ENCODE measurements around the gene GPX2. TPM values are rescaled to one million over a fixed set of nuclear protein-coding genes. Genes with fewer than 3 reads are reported as not detected.

The GPX2 gene
- total RNA-seq, 4 donors from 2014 or later = 4.0 TPM; not detected in 3

DNA sequence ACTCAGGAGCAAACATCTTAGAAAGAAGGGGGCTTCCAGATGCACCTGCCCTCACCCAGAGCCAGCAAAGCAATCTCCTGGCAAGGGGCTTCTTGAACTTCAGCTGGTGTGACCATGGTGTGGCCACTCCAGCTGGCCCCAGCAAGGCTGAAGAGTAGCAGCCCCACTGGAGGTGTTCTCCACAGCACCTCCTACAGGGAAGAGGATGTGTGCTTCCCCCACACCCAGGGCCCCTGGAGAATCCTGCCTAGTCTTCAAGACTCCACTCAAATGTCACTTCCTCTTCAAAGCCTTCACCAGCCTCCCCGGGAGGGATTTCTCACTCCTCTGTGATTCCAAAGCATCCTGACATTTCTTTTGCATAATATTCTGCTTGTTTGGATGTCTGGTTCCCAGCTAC, 21.1 kb upstream of the GPX2 start:
- DNase-seq = no peak
- intact Hi-C loops (cut with DNase I) = no loop called here
- TF ChIP-seq, protein P1, sequence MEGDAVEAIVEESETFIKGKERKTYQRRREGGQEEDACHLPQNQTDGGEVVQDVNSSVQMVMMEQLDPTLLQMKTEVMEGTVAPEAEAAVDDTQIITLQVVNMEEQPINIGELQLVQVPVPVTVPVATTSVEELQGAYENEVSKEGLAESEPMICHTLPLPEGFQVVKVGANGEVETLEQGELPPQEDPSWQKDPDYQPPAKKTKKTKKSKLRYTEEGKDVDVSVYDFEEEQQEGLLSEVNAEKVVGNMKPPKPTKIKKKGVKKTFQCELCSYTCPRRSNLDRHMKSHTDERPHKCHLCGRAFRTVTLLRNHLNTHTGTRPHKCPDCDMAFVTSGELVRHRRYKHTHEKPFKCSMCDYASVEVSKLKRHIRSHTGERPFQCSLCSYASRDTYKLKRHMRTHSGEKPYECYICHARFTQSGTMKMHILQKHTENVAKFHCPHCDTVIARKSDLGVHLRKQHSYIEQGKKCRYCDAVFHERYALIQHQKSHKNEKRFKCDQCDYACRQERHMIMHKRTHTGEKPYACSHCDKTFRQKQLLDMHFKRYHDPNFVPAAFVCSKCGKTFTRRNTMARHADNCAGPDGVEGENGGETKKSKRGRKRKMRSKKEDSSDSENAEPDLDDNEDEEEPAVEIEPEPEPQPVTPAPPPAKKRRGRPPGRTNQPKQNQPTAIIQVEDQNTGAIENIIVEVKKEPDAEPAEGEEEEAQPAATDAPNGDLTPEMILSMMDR (IDR thresholded peaks at IDR 0.05) = no peak
- no peak for TF ChIP-seq POLR2A (IDR thresholded peaks at IDR 0.05)
- Histone ChIP-seq H3K36me3 (no peaks in the 10 kb centered on the region), H3K4me1 (peaks cover 16 to 22% of the 10 kb centered on the region in 2 donors), H3K9me3 (no peaks in the 10 kb centered on the region), H3K27ac (no peak overlapping the region), H3K27me3 (no peaks in the 10 kb centered on the region), H3K4me3 (replicated peaks in 1 of 3) (no peak overlapping the region)
- WGBS, 2 donors = 52 to 73% methylated on average over 1 of the region's 1 CpG

DNA sequence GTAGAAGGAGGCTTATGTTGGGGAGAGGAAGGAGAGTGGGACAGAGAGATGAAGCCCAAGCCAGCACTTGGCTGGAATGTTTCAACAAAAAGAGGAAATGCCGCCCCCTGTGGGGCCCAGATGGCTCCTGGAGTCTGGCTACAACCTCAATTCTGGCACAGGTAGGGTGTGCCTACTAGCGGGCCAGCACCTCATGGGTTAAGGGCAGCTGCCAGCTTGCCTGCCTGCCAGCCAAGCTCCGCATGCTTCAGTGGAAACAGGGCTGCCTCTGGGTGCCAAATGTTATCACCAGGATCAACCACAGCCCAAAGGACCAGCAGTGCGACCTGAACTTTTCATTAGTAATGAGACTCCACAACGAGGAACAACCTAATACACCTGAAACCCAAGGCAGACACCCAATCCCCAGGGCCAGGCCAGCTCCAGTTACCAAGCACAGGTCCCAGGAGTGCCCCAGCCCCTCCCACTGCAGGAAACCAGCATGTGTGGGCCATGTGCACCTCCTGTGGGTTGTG, 18.3 kb upstream of the GPX2 start:
- no peak overlapping the region for H3K27ac ChIP-seq
- peak; percentile 54 to 60 for DNase-seq
- 24 to 28% methylated on average over 5 of the region's 5 CpGs for WGBS, 2 donors
- no peak for TF ChIP-seq POLR2A (IDR thresholded peaks at IDR 0.05)
- TF ChIP-seq, protein P1 (IDR thresholded peaks at IDR 0.05) = no peak
- H3K4me1 ChIP-seq = peaks cover 9% of the 10 kb centered on the region in 2 donors
- intact Hi-C loops (cut with DNase I) = no loop called here
- H3K36me3 ChIP-seq = no peaks in the 10 kb centered on the region
- H3K27me3 ChIP-seq = no peaks in the 10 kb centered on the region
- H3K4me3 ChIP-seq (replicated peaks in 1 of 3) = no peak overlapping the region
- no peaks in the 10 kb centered on the region for H3K9me3 ChIP-seq

- WGBS, 2 donors = 94 to 96% methylated on average over 5 of the region's 5 CpGs
- H3K4me1 ChIP-seq = peaks cover 9 to 17% of the 10 kb centered on the region in 2 donors
- H3K4me3 ChIP-seq (replicated peaks in 1 of 3) = no peak overlapping the region
- TF ChIP-seq, protein P1 (IDR thresholded peaks at IDR 0.05) = no peak
- TF ChIP-seq POLR2A (IDR thresholded peaks at IDR 0.05) = no peak
- H3K27me3 ChIP-seq = no peaks in the 10 kb centered on the region
- no peaks in the 10 kb centered on the region for H3K36me3 ChIP-seq
- intact Hi-C loops (cut with DNase I) = no loop called here
- no peaks in the 10 kb centered on the region for H3K9me3 ChIP-seq
- H3K27ac ChIP-seq = no peak overlapping the region
- DNase-seq = no peak
Measured at GRCh38 chr14:64958743-64959142, 16.2 kb upstream of the GPX2 start.

GRCh38 chr14:64958201-64958600, 15.7 kb upstream of the GPX2 start:
- H3K27me3 ChIP-seq = no peaks in the 10 kb centered on the region
- no peaks in the 10 kb centered on the region for H3K9me3 ChIP-seq
- no peak for DNase-seq
- no peak overlapping the region for H3K27ac ChIP-seq
- TF ChIP-seq POLR2A (IDR thresholded peaks at IDR 0.05) = no peak
- TF ChIP-seq, protein P1 (IDR thresholded peaks at IDR 0.05) = no peak
- intact Hi-C loops (cut with DNase I) = no loop called here
- H3K4me1 ChIP-seq = peaks cover 9 to 17% of the 10 kb centered on the region in 2 donors
- WGBS, 2 donors = 88 to 93% methylated on average over 2 of the region's 2 CpGs
- H3K4me3 ChIP-seq (replicated peaks in 1 of 3) = no peak overlapping the region
- no peaks in the 10 kb centered on the region for H3K36me3 ChIP-seq

DNA sequence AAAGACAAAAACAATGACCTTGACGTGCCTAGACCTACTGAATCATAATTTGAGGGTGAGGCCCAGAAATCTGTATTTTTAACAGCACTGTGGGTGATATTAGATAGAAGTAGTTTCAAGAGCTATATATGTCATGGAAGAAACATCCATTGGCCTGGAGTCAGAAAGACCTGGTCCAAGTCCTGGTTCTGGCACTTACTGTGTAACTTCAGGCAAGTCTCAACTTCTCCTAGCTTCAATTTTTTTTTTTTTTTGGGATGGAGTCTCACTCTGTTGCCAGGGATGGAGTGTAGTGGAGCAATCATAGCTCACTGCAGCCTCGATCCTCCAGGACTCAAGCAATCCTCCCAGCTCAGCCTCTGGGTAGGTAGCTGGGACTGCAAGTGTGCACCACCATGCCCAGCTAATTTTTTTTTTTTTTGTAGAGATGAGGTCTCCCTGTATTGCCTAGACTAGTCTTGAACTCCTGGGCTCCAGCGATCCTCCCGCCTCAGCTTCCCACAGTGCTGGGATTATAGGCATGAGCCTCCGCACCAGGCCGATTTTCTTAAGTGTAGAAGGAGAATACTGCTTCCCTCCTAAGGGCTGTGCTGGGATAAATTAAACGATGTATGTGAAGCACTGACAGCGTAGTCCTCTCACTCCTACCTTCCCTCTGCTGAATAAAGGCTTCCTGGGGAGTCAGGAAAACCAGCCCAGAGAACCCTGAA, 14.3 kb upstream of the GPX2 start:
- H3K27ac ChIP-seq = no peak overlapping the region

More for the DNA sequence above, 14.3 kb upstream of the GPX2 start:
- Histone ChIP-seq H3K4me3 (replicated peaks in 1 of 3) (no peak overlapping the region), H3K27me3 (no peaks in the 10 kb centered on the region), H3K9me3 (no peaks in the 10 kb centered on the region), H3K36me3 (no peaks in the 10 kb centered on the region), H3K4me1 (peaks cover 9 to 17% of the 10 kb centered on the region in 2 donors)
- DNase-seq = no peak
- WGBS, 2 donors = 94 to 96% methylated on average over 8 of the region's 8 CpGs
- TF ChIP-seq, protein P1 (IDR thresholded peaks at IDR 0.05) = no peak
- no peak for TF ChIP-seq POLR2A (IDR thresholded peaks at IDR 0.05)
- intact Hi-C loops (cut with DNase I) = no loop called here

Measured in thyroid gland (tissue), 4 donors.